GM12878 (cell line): ENCODE measurements around the gene ARAP3.

Source experiments
- CTCF ChIP-seq, 3 experiments: IDR thresholded peaks in 2 of 3; conservative IDR thresholded peaks in 1 of 3; 2 replicates each; pipeline ENCODE4 v1.5.1; 2011; ENCODE audit warnings: low read depth in 3 of 3, low read length in 3 of 3, mild to moderate bottlenecking in 3 of 3, control low read depth in 2 of 3, moderate library complexity in 2 of 3, inconsistent platforms in 1 of 3, mixed read lengths in 1 of 3; ENCODE audit not compliant: control insufficient read depth in 2 of 3, insufficient read depth in 1 of 3; ENCODE audit errors: extremely low read depth in 1 of 3
- FOXM1 ChIP-seq: IDR thresholded peaks from 2 replicates; pipeline ENCODE4 v1.6.1; 2012; ENCODE audit warnings: low read depth, mild to moderate bottlenecking, inconsistent platforms, low read length, moderate library complexity
- JUND ChIP-seq: IDR thresholded peaks from 2 replicates; pipeline ENCODE4 v1.6.1; 2012; ENCODE audit warnings: low read depth, mild to moderate bottlenecking, low read length, improper control_type of control experiment, moderate library complexity
- MEF2B ChIP-seq: fragments of 450-650 bp; IDR thresholded peaks from 2 replicates; pipeline ENCODE4 v1.6.1; 2018; ENCODE audit warnings: mild to moderate bottlenecking, moderate library complexity; ENCODE audit not compliant: partially characterized antibody, poor library complexity, severe bottlenecking
- TCF12 ChIP-seq: IDR thresholded peaks from 2 replicates; pipeline ENCODE4 v1.6.1; 2011; ENCODE audit warnings: low read depth, mild to moderate bottlenecking, low read length
- ZNF274 ChIP-seq: IDR thresholded peaks from one replicate; pipeline ENCODE4 v1.8.0; 2011; ENCODE audit not compliant: insufficient read length, insufficient read depth
- TF ChIP-seq, protein P1 (sequence below): IDR thresholded peaks from 2 replicates; pipeline ENCODE4 v1.6.1; 2011; ENCODE audit warnings: mild to moderate bottlenecking, low read depth, low read length, moderate library complexity; ENCODE audit not compliant: insufficient replicate concordance

- TF ChIP-seq FOXM1 (no peak), CTCF (IDR thresholded peaks at IDR 0.05 in 2 of 3, conservative IDR thresholded peaks at IDR 0.05 in 1 of 3; ENCODE audit: control insufficient read depth in 2 of 3, extremely low read depth in 1 of 3, insufficient read depth in 1 of 3, low read depth in 3 of 3, low read length in 3 of 3) (no peak), TCF12 (no peak), JUND (no peak), ZNF274 (no peak), MEF2B (no peak)
- TF ChIP-seq, protein P1, sequence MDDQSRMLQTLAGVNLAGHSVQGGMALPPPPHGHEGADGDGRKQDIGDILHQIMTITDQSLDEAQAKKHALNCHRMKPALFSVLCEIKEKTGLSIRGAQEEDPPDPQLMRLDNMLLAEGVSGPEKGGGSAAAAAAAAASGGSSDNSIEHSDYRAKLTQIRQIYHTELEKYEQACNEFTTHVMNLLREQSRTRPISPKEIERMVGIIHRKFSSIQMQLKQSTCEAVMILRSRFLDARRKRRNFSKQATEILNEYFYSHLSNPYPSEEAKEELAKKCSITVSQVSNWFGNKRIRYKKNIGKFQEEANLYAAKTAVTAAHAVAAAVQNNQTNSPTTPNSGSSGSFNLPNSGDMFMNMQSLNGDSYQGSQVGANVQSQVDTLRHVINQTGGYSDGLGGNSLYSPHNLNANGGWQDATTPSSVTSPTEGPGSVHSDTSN = no peak
Observed at GRCh38 chr5:141681295-141681694, 735 bp downstream of the ARAP3 start.
